ENCODE data around the gene GCK.

GRCh38 chr7:44132039-44132438 lies 57.2 kb downstream of the GCK start:
- TF ChIP-seq, protein P1, sequence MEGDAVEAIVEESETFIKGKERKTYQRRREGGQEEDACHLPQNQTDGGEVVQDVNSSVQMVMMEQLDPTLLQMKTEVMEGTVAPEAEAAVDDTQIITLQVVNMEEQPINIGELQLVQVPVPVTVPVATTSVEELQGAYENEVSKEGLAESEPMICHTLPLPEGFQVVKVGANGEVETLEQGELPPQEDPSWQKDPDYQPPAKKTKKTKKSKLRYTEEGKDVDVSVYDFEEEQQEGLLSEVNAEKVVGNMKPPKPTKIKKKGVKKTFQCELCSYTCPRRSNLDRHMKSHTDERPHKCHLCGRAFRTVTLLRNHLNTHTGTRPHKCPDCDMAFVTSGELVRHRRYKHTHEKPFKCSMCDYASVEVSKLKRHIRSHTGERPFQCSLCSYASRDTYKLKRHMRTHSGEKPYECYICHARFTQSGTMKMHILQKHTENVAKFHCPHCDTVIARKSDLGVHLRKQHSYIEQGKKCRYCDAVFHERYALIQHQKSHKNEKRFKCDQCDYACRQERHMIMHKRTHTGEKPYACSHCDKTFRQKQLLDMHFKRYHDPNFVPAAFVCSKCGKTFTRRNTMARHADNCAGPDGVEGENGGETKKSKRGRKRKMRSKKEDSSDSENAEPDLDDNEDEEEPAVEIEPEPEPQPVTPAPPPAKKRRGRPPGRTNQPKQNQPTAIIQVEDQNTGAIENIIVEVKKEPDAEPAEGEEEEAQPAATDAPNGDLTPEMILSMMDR (IDR thresholded peaks at IDR 0.05), result no peak
- TF ChIP-seq POLR2A (IDR thresholded peaks at IDR 0.05), result no peak

All from breast epithelium (tissue), 3 donors.